SU-DHL-6 (cell line): ENCODE data around the gene ADRA2A.

Source experiments
- H2AFZ ChIP-seq: fragments of 200-600 bp; sonication (generic); 2 replicates; pipeline ENCODE4 v1.6.1; 2014; ENCODE audit warnings: low read depth, mild to moderate bottlenecking, moderate library complexity, mixed read lengths, antibody characterized with exemption, low read length; ENCODE audit not compliant: severe bottlenecking
- H3F3A ChIP-seq: fragments of 200-600 bp; shearing (Covaris generic); 2 replicates; pipeline ENCODE4 v1.6.0; 2016; ENCODE audit warnings: antibody characterized with exemption, mild to moderate bottlenecking; ENCODE audit not compliant: insufficient read depth
- H3K27ac ChIP-seq: fragments of 200-600 bp; sonication (generic); 2 replicates; pipeline ENCODE4 v1.5.1; 2016; ENCODE audit warnings: low read depth, mild to moderate bottlenecking, low read length, moderate library complexity, mixed read lengths
- H3K27me3 ChIP-seq: fragments of 200-600 bp; sonication (generic), shearing (Covaris generic); 2 replicates; pipeline ENCODE4 v1.6.0; 2014; ENCODE audit warnings: mild to moderate bottlenecking, low read length
- H3K36me3 ChIP-seq: fragments of 200-600 bp; sonication (generic); 2 replicates; pipeline ENCODE4 v1.6.1; 2014; ENCODE audit warnings: mild to moderate bottlenecking, low read length, mixed read lengths
- H3K4me2 ChIP-seq: fragments of 300-600, 200-600 bp; shearing (Covaris generic), sonication (generic); 2 replicates; pipeline ENCODE4 v1.6.0; 2014; ENCODE audit warnings: low read length, low read depth, mild to moderate bottlenecking; ENCODE audit not compliant: poor library complexity, severe bottlenecking
- H3K4me3 ChIP-seq: fragments of 200-600 bp; sonication (generic); 2 replicates; pipeline ENCODE4 v1.5.1; 2014; ENCODE audit warnings: antibody characterized with exemption, low read length, mild to moderate bottlenecking, mixed read lengths; ENCODE audit not compliant: insufficient read depth, poor library complexity, severe bottlenecking
- H3K79me2 ChIP-seq: fragments of 200-600 bp; sonication (generic); 2 replicates; pipeline ENCODE4 v1.6.1; 2014; ENCODE audit warnings: mild to moderate bottlenecking, low read length, moderate library complexity; ENCODE audit not compliant: insufficient read depth
- H3K9ac ChIP-seq: fragments of 200-600 bp; sonication (generic); 2 replicates; pipeline ENCODE4 v1.7.0; 2014; ENCODE audit warnings: mild to moderate bottlenecking, low read length
- H3K9me2 ChIP-seq: fragments of 200-600 bp; sonication (generic); replicated peaks from 2 replicates; pipeline ENCODE4 v1.6.1; 2014; ENCODE audit warnings: low read length; ENCODE audit not compliant: insufficient read depth
- H3K9me3 ChIP-seq: fragments of 200-600 bp; sonication (generic); 2 replicates; pipeline ENCODE4 v1.6.1; 2014; ENCODE audit warnings: low read length, mixed read lengths; ENCODE audit not compliant: insufficient read depth
- H4K20me1 ChIP-seq: fragments of 200-600 bp; sonication (generic); 2 replicates; pipeline ENCODE4 v1.6.1; 2014; ENCODE audit warnings: low read depth, mild to moderate bottlenecking, antibody characterized with exemption, low read length, moderate library complexity, mixed read lengths
- CTCF ChIP-seq: fragments of 200-600 bp; sonication (generic); IDR thresholded peaks from one replicate; pipeline ENCODE4 v1.5.1; 2017; ENCODE audit warnings: antibody characterized with exemption, mild to moderate bottlenecking, low read length, moderate library complexity; ENCODE audit not compliant: insufficient read depth, poor library complexity, severe bottlenecking
- EZH2phosphoT487 ChIP-seq: fragments of 200-600 bp; sonication (generic), shearing (Covaris generic); conservative IDR thresholded peaks from 2 replicates; pipeline ENCODE4 v1.6.1; 2018; ENCODE audit warnings: mild to moderate bottlenecking, antibody characterized with exemption, low read length, moderate library complexity, mixed read lengths

Gene ADRA2A

GRCh38 chr10:111109501-111110242 lies 32.8 kb downstream of the ADRA2A start:
- H4K20me1 ChIP-seq = no peaks in the 10 kb centered on the region
- no peaks in the 10 kb centered on the region for H3K9me3 ChIP-seq
- H3K27ac ChIP-seq = no peak overlapping the region
- H2AFZ ChIP-seq = no peak overlapping the region
- no peak overlapping the region for H3K9ac ChIP-seq
- H3K4me2 ChIP-seq = no peak overlapping the region
- H3F3A ChIP-seq = no peaks in the 10 kb centered on the region
- H3K4me3 ChIP-seq = no peak overlapping the region
- TF ChIP-seq CTCF = no peak
- TF ChIP-seq EZH2phosphoT487 = no peak
- H3K79me2 ChIP-seq = no peaks in the 10 kb centered on the region
- H3K36me3 ChIP-seq = no peaks in the 10 kb centered on the region
- H3K9me2 ChIP-seq = no peaks in the 10 kb centered on the region; the same call in 1 of the 2 replicates
- H3K27me3 ChIP-seq = 0 out of 2 replicates have a peak, but pooled peaks cover 3% of the 10 kb centered on the region

GRCh38 chr10:111110771-111111170 lies 33.9 kb downstream of the ADRA2A start:
- no peaks in the 10 kb centered on the region for H3K79me2 ChIP-seq
- H3K9me2 ChIP-seq = no peaks in the 10 kb centered on the region; the same call in 1 of the 2 replicates
- no peak overlapping the region for H3K4me2 ChIP-seq
- H4K20me1 ChIP-seq = no peaks in the 10 kb centered on the region
- no peaks in the 10 kb centered on the region for H3K36me3 ChIP-seq
- TF ChIP-seq EZH2phosphoT487 = no peak
- TF ChIP-seq CTCF = no peak
- H2AFZ ChIP-seq = no peak overlapping the region
- no peak overlapping the region for H3K9ac ChIP-seq
- no peak overlapping the region for H3K27ac ChIP-seq
- no peak overlapping the region for H3K4me3 ChIP-seq
- no peaks in the 10 kb centered on the region for H3F3A ChIP-seq
- no peaks in the 10 kb centered on the region for H3K9me3 ChIP-seq
- H3K27me3 ChIP-seq = 0 out of 2 replicates have a peak, but pooled peaks cover 3% of the 10 kb centered on the region

- Histone ChIP-seq H3K27me3 (0 out of 2 replicates have a peak, but pooled peaks cover 3% of the 10 kb centered on the region), H3K27ac (no peak overlapping the region), H3F3A (no peaks in the 10 kb centered on the region), H3K36me3 (no peaks in the 10 kb centered on the region), H2AFZ (no peak overlapping the region), H3K9me3 (no peaks in the 10 kb centered on the region), H3K9ac (no peak overlapping the region), H3K79me2 (no peaks in the 10 kb centered on the region), H3K9me2 (no peaks in the 10 kb centered on the region; the same call in 1 of the 2 replicates), H3K4me2 (no peak overlapping the region), H4K20me1 (no peaks in the 10 kb centered on the region), H3K4me3 (no peak overlapping the region)
- TF ChIP-seq EZH2phosphoT487 (no peak), CTCF (no peak)
These were observed 35.5 kb downstream of the ADRA2A start for GRCh38 chr10:111112333-111112732.
